Activated CD8-positive, alpha-beta memory T cell treated with anti-CD3 and anti-CD28 coated beads for 24 hours (primary cell): ENCODE measurements around the gene COMMD10.
"Not testable (repeated sequence)": the region's sequence is repeated elsewhere in the genome, so short reads cannot be mapped to it uniquely, and the experiment has no call there.

Experiments
- DNase-seq: peaks from one replicate; pipeline ENCODE4 v3.0.0-alpha.2; 2020

The COMMD10 gene

DNA sequence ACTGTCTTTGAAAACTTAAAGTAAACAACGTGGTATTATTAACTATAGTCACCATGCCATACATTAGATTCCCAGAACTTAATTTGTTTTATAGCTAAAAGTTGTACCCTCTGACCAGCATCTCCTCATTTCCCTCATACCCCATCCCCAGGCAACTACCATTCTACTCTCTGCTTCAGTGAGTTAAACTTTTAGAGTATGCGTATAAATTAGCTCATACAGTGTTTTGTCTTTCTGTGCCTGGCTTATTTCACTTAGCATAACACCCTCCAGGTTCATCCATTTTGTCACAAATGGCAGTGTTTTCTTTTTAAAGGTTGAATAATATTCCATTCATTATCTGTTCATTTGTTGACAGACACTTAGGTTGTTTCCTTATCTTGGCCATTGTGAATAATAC lies 14.2 kb downstream of the COMMD10 start:
- no peak for DNase-seq

GRCh38 chr5:116104941-116105340 lies 20.1 kb downstream of the COMMD10 start:
- DNase-seq: not testable (repeated sequence)

- no peak for DNase-seq
These were observed 30.3 kb downstream of the COMMD10 start for GRCh38 chr5:116115163-116115562.

DNA sequence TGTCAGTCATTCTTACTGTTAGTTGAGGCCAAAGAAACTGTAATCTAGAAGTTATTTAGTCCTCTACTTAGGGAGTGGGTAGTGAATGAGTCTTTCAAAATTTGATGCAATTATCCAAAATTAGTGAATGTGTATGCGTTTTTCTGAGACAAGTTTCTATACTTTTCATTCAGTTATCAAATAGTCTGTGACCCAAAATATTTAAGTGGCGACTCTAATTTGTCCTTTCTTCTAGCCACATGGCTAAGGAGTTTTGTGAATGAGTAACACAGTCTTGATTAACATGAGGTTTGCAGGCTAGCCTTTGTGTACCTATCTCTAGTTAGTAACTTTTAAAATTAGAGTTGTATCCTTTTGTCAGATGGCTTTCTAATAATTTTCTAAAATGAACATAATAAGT lies 45.6 kb downstream of the COMMD10 start:
- DNase-seq: no peak

DNA sequence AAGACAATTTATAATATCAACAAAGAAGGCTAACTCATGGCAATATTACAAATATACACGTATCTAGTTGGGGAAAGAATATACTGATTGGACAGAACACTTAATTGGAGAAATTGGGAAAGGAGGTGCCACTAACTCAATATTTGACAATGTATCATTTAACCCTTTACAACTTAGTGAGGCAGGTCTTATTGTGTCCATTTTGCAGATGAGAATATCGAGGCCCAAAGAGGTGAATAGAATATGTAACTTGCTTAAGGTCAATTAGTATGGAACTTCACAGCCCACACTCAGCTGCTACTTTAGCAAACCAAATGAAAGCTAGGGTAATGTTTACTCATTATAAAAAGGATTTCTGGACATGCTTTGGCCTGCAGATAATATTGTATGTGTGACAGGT lies 46.2 kb downstream of the COMMD10 start:
- no peak for DNase-seq

GRCh38 chr5:116133281-116133680 lies 48.5 kb downstream of the COMMD10 start:
- DNase-seq: no peak

GRCh38 chr5:116135344-116135743 lies 50.5 kb downstream of the COMMD10 start:
- no peak for DNase-seq

GRCh38 chr5:116137544-116138378 lies 52.9 kb downstream of the COMMD10 start:
- no peak for DNase-seq

DNA sequence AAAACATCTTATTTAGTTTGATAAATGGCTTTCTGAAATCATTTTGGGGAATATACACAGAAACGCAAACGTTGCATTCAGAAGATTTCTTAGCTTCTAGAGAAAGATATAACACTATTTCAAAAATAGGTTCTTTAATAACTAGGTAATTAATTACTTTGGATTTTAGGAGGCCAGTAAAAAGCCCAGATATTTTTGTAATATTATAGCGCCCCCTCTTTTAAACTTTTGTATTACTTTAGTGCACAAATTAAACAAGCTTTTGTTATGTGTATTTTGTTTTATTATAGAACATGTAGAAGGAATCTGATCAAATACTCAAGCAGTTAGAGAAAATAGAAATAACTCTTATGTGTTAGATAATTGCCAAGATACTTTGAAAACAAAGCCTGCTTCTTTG lies 57.7 kb downstream of the COMMD10 start:
- no peak for DNase-seq

DNA sequence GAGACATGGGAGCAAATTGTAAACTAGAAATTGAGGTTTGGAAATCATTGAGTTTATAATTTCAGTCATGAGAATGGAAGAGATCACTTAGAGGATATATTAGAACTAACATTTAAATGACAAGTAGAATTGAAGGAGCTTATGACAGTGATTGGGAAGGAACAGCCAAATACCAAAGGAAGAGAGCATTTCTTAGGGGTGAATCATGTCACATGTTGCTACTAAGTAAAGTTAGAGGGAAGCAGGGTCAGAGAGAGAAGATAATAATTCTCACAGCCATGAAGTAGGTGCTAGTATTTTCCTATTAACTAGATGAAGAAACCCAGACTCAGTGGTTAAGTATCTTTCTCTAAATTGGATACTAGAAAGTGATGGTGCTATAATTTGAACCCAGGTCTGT lies 59.3 kb downstream of the COMMD10 start:
- DNase-seq: no peak

GRCh38 chr5:116144991-116145390 lies 60.2 kb downstream of the COMMD10 start:
- DNase-seq: no peak

GRCh38 chr5:116145416-116145815 lies 60.6 kb downstream of the COMMD10 start:
- no peak for DNase-seq

DNA sequence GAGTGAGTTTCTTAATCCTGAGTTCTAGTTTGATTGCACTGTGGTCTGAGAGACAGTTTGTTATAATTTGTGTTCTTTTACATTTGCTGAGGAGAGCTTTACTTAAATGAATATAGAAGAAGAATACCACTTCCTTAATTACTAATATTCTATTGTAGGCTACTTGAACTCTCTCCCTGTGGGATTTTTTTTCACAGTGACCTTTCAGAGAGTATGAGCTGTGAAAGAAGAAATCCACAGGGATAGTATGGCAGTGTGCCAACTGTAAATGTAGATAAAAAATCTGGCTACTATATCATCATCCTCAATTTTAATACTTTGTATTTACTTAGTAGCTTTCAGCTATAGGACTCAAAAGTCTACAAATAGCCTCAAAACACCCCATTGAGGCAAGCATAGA lies 67.3 kb downstream of the COMMD10 start:
- no peak for DNase-seq

GRCh38 chr5:116153687-116154174 lies 68.9 kb downstream of the COMMD10 start:
- DNase-seq: no peak

DNA sequence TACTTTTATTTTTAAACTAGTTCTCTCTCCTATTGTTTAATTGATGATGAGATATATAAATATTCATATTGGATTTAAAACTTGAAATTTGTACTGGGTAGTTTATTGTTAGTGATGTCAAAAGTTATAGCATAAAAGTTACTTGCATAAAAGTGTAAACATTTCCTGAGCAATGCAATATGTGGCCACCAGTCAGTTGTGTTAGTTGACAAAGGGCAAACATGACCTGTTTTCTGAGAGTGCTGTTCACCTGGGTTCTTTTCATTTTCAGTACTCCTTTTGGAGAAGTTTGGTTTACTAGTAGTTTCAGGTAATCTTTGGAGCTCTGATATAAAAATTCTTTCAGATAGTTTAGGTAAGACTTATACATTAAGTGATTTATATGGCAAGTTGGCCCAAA lies 69.4 kb downstream of the COMMD10 start:
- no peak for DNase-seq

GRCh38 chr5:116154931-116155330 lies 70.1 kb downstream of the COMMD10 start:
- DNase-seq: no peak

- DNase-seq: no peak
These were observed 73.1 kb downstream of the COMMD10 start for GRCh38 chr5:116157902-116158301.

DNA sequence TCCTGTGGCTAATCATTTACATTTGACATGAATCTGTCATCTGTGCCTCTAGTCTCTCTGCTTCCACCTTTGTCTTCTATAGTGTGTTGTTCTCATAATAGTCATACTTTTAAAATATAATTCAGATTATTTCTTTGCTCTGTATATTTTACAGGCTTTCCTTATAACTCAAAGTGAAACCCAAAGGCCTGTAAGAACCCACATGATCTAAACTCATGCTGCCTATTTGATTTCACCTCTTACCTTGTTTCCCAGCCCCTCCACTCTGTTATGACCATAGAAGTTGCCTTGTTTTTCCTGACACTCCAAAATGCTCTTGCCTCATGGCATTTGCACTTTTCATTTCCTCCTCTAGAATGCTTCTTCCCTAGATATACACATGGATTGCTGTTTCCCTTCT lies 74.2 kb downstream of the COMMD10 start:
- DNase-seq: no peak

DNA sequence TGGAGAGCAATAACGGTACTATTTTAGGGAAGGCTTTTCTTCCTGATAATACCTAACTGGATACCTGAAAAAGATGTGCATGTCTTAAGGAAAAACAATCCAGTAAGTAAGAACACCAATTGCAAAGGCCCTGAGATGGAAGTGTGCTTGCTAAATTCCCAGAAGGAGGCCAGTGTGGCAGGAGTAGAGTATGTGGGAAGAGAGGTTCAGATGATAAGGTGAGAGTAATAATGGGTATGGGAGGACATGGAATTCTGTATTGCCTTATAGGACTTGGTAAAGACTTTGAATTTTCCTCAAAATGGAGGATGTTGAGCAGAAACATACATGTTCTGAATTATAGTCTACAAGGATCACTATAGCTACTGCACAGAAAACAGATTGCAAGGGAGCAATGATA lies 89.3 kb downstream of the COMMD10 start:
- DNase-seq: no peak

GRCh38 chr5:116176121-116176520 lies 91.3 kb downstream of the COMMD10 start:
- no peak for DNase-seq

- DNase-seq: no peak
These were observed 94.1 kb downstream of the COMMD10 start for GRCh38 chr5:116178925-116179324.

DNA sequence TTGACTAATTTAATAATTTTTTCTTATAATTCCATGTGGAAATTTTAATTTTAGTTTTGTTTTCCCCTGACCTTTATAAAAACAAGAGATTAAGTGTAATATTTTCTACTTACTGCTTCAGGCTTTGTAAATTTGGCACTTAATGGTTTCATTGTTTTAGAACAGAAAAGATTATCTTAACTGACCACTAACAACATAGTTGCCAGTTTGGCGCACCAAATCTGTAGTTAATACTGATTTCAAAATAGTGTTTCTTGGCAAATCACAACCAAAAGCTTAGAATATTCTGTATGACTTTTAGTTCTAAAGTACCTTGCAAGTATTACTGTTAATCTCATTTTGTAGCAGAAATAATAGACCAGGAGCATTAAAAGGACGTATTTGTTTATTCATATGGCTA lies 124.3 kb downstream of the COMMD10 start:
- no peak for DNase-seq

- DNase-seq: no peak
These were observed 127.4 kb downstream of the COMMD10 start for GRCh38 chr5:116212225-116212624.

DNA sequence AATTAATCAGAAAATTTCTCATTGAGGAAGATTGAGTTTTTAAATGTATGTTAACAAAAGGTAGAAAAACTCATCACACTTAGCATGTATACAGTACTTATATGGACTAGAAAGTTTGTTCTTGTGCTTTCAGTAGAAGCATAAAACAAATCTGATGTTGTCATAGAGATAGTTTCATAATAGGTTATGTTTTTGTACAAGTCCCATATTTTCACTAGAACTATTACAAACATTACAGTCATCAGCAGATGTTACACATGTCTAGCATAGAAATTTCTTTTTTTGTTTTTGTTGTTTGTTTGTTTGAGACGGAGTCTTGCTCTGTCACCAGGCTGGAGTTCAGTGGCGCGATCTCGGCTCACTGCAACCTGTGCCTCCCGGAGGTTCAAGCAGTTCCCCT lies 131.4 kb downstream of the COMMD10 start:
- DNase-seq: no peak
